HG02885 (cell line): ENCODE measurements around the gene MED29.
A peak's percentile ranks its signal among the peaks of the same experiment; 100 is the strongest.

ENCODE experiments used
- ATAC-seq: cut with Tn5 transposase; IDR thresholded peaks from one replicate; pipeline ENCODE4 v1.9.1; 2021; ENCODE audit warnings: mild to moderate bottlenecking; ENCODE audit not compliant: unreplicated experiment, poor library complexity

The MED29 gene

GRCh38 chr19:39390751-39391437 is at the start of gene MED29, which contains the start of gene PAF1:
MED29 (plus strand) TSS chr19:39391378; CDS start chr19:39391423, 45 bp downstream.
PAF1 (minus strand) TSS chr19:39391106; CDS start chr19:39390864, 242 bp downstream.
- ATAC-seq = peak; percentile 95

GRCh38 chr19:39341719-39342604 is 49.2 kb upstream of the MED29 start, which contains the start of gene SAMD4B:
SAMD4B (plus strand) TSS chr19:39342421; CDS start chr19:39356894, 14,473 bp downstream.
- peak; percentile 88 for ATAC-seq

- no peak for ATAC-seq
Measured at GRCh38 chr19:39342647-39343305, 48.4 kb upstream of the MED29 start.

GRCh38 chr19:39345956-39346355 is 45.2 kb upstream of the MED29 start:
- ATAC-seq = no peak

- ATAC-seq = no peak
Measured at GRCh38 chr19:39347332-39348164, 43.6 kb upstream of the MED29 start.

- no peak for ATAC-seq
Measured at GRCh38 chr19:39349326-39349725, 41.9 kb upstream of the MED29 start.

- no peak for ATAC-seq
Measured at GRCh38 chr19:39350156-39350555, 41.0 kb upstream of the MED29 start.

GRCh38 chr19:39351537-39352064 is 39.6 kb upstream of the MED29 start:
- peak; percentile 62 for ATAC-seq

GRCh38 chr19:39352381-39353255 is 38.6 kb upstream of the MED29 start:
- ATAC-seq = no peak

GRCh38 chr19:39355253-39355652 is 35.9 kb upstream of the MED29 start:
- no peak for ATAC-seq

- ATAC-seq = no peak
Measured at GRCh38 chr19:39356073-39356472, 35.1 kb upstream of the MED29 start.

GRCh38 chr19:39356647-39357046 is 34.5 kb upstream of the MED29 start:
- no peak for ATAC-seq

GRCh38 chr19:39359026-39359425 is 32.2 kb upstream of the MED29 start:
- ATAC-seq = no peak

- no peak for ATAC-seq
Measured at GRCh38 chr19:39360599-39360998, 30.6 kb upstream of the MED29 start.

GRCh38 chr19:39362682-39363657 is 28.2 kb upstream of the MED29 start:
- no peak for ATAC-seq

GRCh38 chr19:39363901-39364457 is 27.2 kb upstream of the MED29 start:
- no peak for ATAC-seq

GRCh38 chr19:39365531-39365930 is 25.6 kb upstream of the MED29 start:
- ATAC-seq = no peak
